Mesenteric fat pad (tissue), 1 donor: Measurements from ENCODE around the gene HRAS. TPM values are rescaled to one million over a fixed set of nuclear protein-coding genes. Genes with fewer than 3 reads are reported as not detected.

ENCODE experiments used
- DNase-seq: peaks from one replicate; pipeline ENCODE4 v3.0.0-alpha.2; 2020; ENCODE audit warnings: low spot score
- total RNA-seq: library from RNA; stranded (reverse); fragmentation: NEBNext Ultra II Directional; extraction: Animal tissue kit (Norgen Biotek cat#: 25700); gene quantifications from one replicate; pipeline ENCODE4 v1.2.1, GENCODE V29; 2021
- donor health status: DM: yes; HTN: yes; CAD: no.

The HRAS gene
- total RNA-seq, 1 donor from 2014 or later, result 65.2 TPM

- no peak for DNase-seq
Measured at GRCh38 chr11:567629-568292, 32.4 kb upstream of the HRAS start.

GRCh38 chr11:567011-567628 is 31.7 kb upstream of the HRAS start:
- no peak for DNase-seq

GRCh38 chr11:565921-566509 is 30.6 kb upstream of the HRAS start:
- DNase-seq, result no peak

- DNase-seq, result no peak
Measured at GRCh38 chr11:563812-564578, 28.6 kb upstream of the HRAS start.

- no peak for DNase-seq
Measured at GRCh38 chr11:563066-563811, 27.9 kb upstream of the HRAS start.

- no peak for DNase-seq
Measured at GRCh38 chr11:562046-562645, 26.8 kb upstream of the HRAS start.

GRCh38 chr11:561148-562003 is 26.0 kb upstream of the HRAS start:
- DNase-seq, result no peak

GRCh38 chr11:560305-561147 is 25.1 kb upstream of the HRAS start, which contains the start of the genes LMNTD2 and RASSF7:
TSS of gene LMNTD2 (minus strand) at chr11:560738. CDS start at chr11:560716, 22 bp downstream.
TSS of gene RASSF7 (plus strand) at chr11:560970. CDS start at chr11:561769, 799 bp downstream.
- peak; percentile 96 for DNase-seq

- no peak for DNase-seq
Measured at GRCh38 chr11:559712-560304, 24.4 kb upstream of the HRAS start.

- no peak for DNase-seq
Measured at GRCh38 chr11:559020-559620, 23.7 kb upstream of the HRAS start.

GRCh38 chr11:558503-558902 is 23.1 kb upstream of the HRAS start:
- DNase-seq, result no peak

GRCh38 chr11:557328-558132 is 22.2 kb upstream of the HRAS start:
- DNase-seq, result no peak

GRCh38 chr11:556662-557256 is 21.4 kb upstream of the HRAS start:
- DNase-seq, result no peak

GRCh38 chr11:555780-556661 is 20.6 kb upstream of the HRAS start:
- DNase-seq, result no peak

- no peak for DNase-seq
Measured at GRCh38 chr11:555227-555779, 19.9 kb upstream of the HRAS start.
